Activated T-helper 1 cell treated with anti-CD3 and anti-CD28 coated beads, Interleukin-2, amount 50 U/mL, for 16 hours (primary cell): ENCODE data around the gene FAM174B.

ENCODE experiments used
- DNase-seq, 2 donors: peaks; one replicate each; pipeline ENCODE4 v3.0.0-alpha.2; 2020; ENCODE audit warnings: low read depth in 1 of 2, low spot score in 1 of 2

Gene FAM174B

GRCh38 chr15:92665100-92665555 is 9.6 kb upstream of the FAM174B start:
- no peak for DNase-seq

DNA sequence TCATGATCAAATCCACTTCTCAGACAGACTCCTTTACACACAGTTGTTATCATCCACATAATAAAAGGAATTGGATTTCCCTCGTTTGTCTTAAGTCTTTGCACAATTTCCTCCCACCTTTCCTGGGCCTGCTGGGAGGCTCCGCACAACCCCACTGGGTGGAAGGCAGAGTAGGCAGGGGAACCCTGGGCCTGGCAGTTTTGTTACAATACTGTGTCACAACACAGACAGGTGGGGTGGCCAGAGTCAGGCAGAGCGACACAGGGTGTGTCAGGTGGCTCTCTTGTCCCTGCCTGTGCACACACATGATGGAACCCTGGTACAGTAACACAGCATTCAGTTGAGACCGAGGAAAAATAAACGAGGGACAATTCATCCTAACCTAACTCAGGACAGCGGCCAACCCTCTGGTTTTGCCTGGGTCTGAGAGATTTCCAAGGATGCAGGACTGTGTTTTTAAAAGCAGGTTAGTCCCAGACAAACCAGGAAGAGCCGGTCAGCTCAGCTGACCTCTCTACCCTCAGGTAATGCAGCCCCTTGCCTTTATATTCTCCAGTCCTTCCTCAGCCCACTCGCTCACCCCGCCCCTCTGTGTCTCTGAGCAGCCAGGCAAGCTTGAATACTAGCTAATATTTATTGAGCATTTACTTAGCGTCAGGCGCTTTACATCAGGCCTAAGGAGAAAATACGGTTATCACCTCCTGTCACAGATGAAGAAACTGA is 8.8 kb upstream of the FAM174B start:
- no peak for DNase-seq

- DNase-seq: no peak
Measured at GRCh38 chr15:92663250-92663951, 7.8 kb upstream of the FAM174B start.

DNA sequence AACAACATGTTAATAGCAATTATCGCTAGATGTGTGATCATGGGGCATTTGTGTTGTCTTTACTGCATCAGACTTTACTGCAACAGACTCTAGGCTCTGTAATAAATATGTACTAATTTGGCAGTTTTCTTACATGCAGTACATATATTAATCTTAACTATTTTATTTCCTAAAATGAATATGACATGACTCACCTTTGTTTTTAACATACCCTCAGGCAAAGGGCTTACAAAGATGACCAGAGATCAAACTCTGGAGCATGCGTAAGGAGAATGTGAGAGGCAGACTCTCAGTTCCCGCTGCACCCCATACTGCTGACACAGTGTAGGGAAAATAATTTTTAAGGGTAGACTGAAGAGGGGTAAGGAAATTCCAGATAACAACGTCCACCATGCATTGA is 7.2 kb upstream of the FAM174B start:
- no peak for DNase-seq

- DNase-seq: no peak
Measured at GRCh38 chr15:92661956-92662355, 6.4 kb upstream of the FAM174B start.

DNA sequence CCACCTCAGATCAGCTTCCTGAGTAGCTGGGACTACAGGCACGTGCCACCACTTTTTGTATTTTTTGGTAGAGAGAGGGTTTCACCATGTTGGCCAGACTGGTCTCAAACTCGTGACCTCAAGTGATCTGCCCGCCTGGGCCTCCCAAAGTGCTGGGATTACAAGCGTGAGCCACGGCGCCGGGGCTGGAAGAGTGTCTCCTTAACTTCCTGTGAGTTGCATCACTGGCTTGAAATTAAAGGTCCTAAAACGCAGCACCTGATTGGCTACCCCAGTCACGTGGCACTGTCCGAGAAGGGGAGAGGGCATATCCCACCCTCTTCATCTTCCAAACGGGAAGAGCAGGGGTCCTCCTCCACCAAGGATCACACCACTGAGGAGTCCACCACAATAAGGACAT is 5.5 kb upstream of the FAM174B start:
- no peak for DNase-seq

GRCh38 chr15:92657486-92657885 is 1.9 kb upstream of the FAM174B start:
- DNase-seq: no peak

- no peak for DNase-seq
Measured at GRCh38 chr15:92656089-92656488, 514 bp upstream of the FAM174B start.

- no peak for DNase-seq
Measured at GRCh38 chr15:92654662-92655061, 913 bp downstream of the FAM174B start.

DNA sequence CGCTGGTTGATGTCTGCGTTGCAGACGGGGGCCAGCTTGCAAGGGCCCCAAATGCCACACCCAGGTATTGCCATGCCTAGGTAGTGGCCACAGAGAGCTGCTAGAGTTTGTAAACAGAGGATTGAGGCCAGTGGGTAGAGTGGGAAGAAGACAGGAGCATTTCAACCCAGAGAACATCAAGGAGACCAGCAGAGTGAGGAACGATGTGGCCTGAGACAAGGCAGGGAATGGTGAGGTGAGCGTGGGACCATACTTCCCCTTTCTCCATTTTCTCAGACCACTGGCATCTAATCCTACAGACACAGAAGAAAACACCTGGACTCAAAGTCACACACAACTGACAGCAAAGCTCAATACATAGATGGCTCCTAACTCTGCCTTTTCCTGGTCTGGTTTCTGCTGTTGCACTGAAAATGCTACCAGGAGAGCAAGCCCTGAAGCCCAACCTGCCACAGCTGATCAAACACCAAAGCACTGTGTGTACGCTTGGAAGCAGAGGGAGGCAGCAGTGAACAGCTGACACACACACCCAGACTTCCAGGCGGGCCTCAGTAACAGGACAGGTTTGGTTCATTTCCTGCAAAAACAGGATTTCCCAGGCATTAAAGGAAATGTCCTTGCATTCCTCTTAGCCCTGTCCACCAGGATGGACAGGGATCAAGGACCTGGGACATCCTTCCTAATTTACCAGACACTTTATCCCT is 1.6 kb downstream of the FAM174B start:
- no peak for DNase-seq

DNA sequence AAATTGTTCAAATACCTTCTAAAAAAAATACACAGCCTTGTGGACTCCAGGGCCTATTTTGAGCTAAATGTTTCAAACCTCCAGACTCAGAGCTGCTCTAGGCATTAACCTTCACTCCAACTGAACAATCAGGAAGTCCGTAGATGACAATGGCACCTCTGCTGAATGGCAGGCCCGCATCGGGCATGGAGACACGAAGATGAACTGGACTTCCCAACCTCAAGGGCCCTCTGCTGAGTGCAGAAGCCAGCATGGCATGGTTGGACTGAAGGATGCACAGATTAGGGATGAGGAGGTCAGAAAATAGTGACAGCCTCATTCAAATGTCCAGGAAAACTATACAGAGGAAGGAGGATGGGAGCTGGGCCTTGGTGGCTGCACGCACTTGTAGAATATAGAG is 2.2 kb downstream of the FAM174B start:
- no peak for DNase-seq

- no peak for DNase-seq
Measured at GRCh38 chr15:92652576-92652966, 3.0 kb downstream of the FAM174B start.

DNA sequence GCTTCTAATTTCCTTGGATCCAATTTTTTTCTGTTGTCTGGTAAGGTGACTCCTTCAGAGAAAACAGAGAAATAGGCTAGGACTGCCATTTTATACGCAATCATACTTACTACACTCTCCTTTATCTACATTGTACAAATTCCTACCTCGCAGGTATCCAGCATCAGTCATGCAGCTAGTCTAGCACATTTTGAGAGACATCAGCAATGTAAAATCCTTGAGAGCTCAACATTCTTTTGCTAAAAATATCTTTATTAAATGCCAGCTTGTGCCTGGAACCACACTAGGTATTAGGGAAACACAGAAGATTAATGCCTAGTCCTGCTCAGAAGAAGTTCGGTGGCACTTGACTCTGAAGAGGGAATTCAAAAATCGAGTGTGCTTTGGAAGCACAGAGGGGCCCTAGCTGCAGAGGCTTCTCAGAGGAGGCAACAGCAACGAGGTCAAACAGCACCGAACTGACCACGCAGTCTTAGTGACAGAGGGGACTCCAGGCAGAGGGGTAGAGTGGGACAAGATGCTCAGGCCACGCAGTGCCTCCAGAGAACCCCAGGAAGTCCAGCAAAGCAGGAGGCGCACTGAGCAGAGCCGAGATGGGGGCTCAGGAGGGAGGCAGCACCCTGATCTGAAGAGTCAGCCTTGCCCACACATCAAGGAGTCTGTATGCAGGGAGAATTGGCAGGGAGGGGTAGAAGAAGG is 3.5 kb downstream of the FAM174B start:
- DNase-seq: no peak

DNA sequence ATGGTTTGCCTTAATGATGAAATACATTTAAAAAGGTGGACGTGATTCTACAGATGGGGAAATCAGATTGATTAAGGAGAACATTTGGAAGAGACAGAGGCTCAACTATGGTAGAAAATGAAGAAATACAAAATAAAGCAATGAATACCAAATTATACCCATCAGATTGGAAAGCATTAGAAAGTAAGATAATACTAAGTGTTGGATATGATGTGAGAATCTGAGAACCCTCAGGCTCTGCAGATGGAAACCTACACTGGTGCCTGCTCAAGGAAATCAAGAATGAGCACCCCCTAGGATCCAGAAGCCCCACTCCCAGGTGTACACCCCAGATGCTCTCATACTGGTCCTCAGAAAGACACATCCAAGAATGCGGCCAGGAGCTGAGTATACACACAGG is 4.6 kb downstream of the FAM174B start:
- DNase-seq: no peak

DNA sequence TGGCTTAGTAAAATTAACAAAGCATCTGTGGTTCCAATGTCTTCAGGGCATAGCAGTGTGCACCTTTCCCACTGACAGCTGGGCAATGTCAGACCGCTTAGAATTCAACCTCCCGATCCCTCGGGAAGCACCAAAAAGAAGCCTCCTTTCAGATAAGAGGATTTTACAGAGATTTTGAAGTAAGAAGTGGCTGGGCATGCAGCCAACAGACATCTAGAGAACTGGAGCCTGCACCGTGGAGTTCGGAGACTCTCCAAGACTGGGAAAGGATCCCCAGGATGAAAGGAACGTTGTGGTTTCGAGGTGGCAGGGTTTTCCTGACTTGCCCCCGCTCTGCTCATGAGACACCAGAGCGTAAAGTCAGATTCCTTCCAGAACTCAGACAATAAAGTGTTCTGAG is 5.3 kb downstream of the FAM174B start:
- DNase-seq: no peak

- no peak for DNase-seq
Measured at GRCh38 chr15:92648190-92648875, 7.2 kb downstream of the FAM174B start.

DNA sequence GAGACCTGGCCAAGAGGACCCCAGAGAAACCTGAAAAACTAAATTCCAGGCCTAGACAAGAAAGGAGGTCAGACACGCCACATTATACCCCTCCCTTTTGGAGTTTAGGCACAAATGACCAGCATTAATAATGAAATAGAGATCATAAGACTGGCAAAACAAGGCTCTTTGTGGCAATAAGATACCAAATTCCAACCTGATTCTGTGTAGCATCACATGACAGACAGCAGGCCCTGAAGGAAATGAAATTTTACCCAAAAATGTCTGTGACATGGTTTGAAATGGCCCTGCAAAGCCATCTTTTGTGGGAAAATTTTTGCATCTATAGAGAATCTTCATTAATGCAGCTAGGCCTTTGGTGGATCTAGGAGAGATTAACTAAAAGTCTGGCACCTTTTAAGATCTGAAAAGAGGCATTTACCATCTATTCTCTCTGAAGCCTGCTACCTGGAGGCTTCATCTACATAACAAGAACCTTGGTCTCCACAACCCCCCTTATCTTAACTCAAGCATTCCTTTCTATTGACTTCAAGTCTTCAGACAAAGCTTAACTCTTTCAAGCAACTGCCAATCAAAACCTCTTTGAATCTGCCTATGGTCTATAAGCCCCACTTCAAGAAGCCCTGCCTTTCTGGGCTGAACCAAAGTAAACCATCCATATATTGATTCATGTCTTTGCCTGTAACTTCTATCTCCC is 8.0 kb downstream of the FAM174B start:
- DNase-seq: no peak

DNA sequence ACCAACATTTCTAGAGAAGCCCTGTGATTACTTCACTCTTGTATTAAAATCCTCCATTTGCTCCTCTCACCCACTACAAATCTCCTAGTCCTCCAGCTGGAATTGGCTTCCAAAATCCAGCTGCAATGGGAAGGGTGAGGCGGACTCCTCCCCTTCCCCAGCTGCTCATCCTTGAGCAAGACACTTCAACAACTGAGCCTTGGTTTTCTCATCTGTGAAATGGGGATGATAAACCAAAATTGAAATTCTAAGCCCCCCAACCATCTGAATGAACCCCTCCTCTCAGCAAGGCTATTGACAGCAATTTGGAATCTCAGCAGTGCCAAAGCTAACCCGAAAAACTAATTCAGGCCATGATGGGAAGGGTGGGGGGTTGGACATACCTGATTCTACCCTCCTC is 9.4 kb downstream of the FAM174B start:
- no peak for DNase-seq

- no peak for DNase-seq
Measured at GRCh38 chr15:92645731-92646130, 9.8 kb downstream of the FAM174B start.

- DNase-seq: no peak
Measured at GRCh38 chr15:92645051-92645631, 10.4 kb downstream of the FAM174B start.
